ENCODE results near the gene CABLES1.

Gene CABLES1

DNA sequence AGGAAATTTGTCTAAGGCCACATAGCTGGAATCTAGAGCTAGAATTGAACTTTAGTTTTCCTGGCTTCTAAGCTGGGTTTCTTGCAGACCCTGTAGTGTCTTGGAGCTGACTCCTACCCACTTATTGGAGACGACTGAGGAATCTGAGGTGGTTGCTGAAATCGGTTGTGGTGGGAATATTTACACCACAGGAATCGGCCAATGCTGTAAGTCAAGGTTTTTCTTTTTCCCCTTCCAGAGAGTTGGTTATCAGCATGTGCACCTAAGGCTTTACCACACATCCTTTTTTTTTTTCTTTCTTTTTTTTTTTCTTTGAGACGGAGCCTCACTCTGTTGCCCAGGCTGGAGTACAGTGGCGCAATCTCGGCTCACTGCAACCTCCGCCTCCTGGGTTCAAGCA is 9.4 kb downstream of the CABLES1 start:
- H3K9me3 ChIP-seq (ENCODE audit: low read length) = no peaks in the 10 kb centered on the region
- H3F3A ChIP-seq (ENCODE audit: insufficient read depth, low read length) = no peaks in the 10 kb centered on the region
- no peaks in the 10 kb centered on the region for H3K9me2 ChIP-seq (ENCODE audit: low read depth, low read length)
- H3K27ac ChIP-seq (ENCODE audit: low read depth, low read length, poor library complexity, severe bottlenecking) = no peak overlapping the region
- no peak overlapping the region for H3K4me2 ChIP-seq (ENCODE audit: low read length)
- no peak overlapping the region for H3K9ac ChIP-seq (ENCODE audit: low read length)
- TF ChIP-seq EZH2 (IDR thresholded peaks at IDR 0.05; ENCODE audit: borderline replicate concordance, low read length) = no peak
- TF ChIP-seq, protein P1, sequence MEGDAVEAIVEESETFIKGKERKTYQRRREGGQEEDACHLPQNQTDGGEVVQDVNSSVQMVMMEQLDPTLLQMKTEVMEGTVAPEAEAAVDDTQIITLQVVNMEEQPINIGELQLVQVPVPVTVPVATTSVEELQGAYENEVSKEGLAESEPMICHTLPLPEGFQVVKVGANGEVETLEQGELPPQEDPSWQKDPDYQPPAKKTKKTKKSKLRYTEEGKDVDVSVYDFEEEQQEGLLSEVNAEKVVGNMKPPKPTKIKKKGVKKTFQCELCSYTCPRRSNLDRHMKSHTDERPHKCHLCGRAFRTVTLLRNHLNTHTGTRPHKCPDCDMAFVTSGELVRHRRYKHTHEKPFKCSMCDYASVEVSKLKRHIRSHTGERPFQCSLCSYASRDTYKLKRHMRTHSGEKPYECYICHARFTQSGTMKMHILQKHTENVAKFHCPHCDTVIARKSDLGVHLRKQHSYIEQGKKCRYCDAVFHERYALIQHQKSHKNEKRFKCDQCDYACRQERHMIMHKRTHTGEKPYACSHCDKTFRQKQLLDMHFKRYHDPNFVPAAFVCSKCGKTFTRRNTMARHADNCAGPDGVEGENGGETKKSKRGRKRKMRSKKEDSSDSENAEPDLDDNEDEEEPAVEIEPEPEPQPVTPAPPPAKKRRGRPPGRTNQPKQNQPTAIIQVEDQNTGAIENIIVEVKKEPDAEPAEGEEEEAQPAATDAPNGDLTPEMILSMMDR (IDR thresholded peaks at IDR 0.05; ENCODE audit: low read length) = no peak
- H3K27me3 ChIP-seq (ENCODE audit: insufficient read depth, low read length) = no peaks in the 10 kb centered on the region
- peaks cover 28% of the 10 kb centered on the region for H3K4me1 ChIP-seq (ENCODE audit: insufficient read depth, low read length, severe bottlenecking)
- no peaks in the 10 kb centered on the region for H4K20me1 ChIP-seq (ENCODE audit: insufficient read depth, low read length)
- H3K36me3 ChIP-seq (ENCODE audit: insufficient read depth, low read length) = no peaks in the 10 kb centered on the region
- H2AFZ ChIP-seq (ENCODE audit: low read length) = no peak overlapping the region
- H3K79me2 ChIP-seq (ENCODE audit: insufficient read depth, low read length) = no peaks in the 10 kb centered on the region
- no peak overlapping the region for H3K4me3 ChIP-seq (ENCODE audit: low read depth, low read length, poor library complexity, severe bottlenecking)

DNA sequence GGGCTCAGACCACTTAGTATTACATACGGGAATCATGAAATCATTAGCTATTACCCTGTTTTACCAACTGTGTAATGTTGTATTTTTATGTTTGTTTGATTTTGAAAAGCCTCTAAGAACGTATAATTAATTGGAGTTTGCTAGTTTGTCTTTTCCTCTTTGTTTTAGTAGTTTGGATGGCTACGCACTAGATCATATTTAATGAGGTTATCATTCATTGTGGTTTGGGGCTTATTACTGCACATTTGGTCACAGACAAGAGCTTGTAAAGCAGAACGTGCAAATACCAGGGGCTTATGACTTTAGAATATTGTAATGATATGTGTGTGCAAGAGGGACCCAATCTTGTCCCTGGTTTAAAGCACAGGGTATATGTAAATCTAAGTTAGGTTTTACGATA is 10.3 kb downstream of the CABLES1 start:
- no peaks in the 10 kb centered on the region for H4K20me1 ChIP-seq (ENCODE audit: insufficient read depth, low read length)
- no peak for TF ChIP-seq EZH2 (IDR thresholded peaks at IDR 0.05; ENCODE audit: borderline replicate concordance, low read length)
- TF ChIP-seq, protein P1 (IDR thresholded peaks at IDR 0.05; ENCODE audit: low read length) = no peak
- no peak overlapping the region for H2AFZ ChIP-seq (ENCODE audit: low read length)
- no peaks in the 10 kb centered on the region for H3K9me2 ChIP-seq (ENCODE audit: low read depth, low read length)
- H3K36me3 ChIP-seq (ENCODE audit: insufficient read depth, low read length) = no peaks in the 10 kb centered on the region
- no peak overlapping the region for H3K9ac ChIP-seq (ENCODE audit: low read length)
- H3K4me1 ChIP-seq (ENCODE audit: insufficient read depth, low read length, severe bottlenecking) = peaks cover 28% of the 10 kb centered on the region
- no peaks in the 10 kb centered on the region for H3F3A ChIP-seq (ENCODE audit: insufficient read depth, low read length)
- no peaks in the 10 kb centered on the region for H3K27me3 ChIP-seq (ENCODE audit: insufficient read depth, low read length)
- H3K9me3 ChIP-seq (ENCODE audit: low read length) = no peaks in the 10 kb centered on the region
- H3K4me2 ChIP-seq (ENCODE audit: low read length) = no peak overlapping the region
- H3K4me3 ChIP-seq (ENCODE audit: low read depth, low read length, poor library complexity, severe bottlenecking) = no peak overlapping the region
- H3K27ac ChIP-seq (ENCODE audit: low read depth, low read length, poor library complexity, severe bottlenecking) = no peak overlapping the region
- H3K79me2 ChIP-seq (ENCODE audit: insufficient read depth, low read length) = no peaks in the 10 kb centered on the region

DNA sequence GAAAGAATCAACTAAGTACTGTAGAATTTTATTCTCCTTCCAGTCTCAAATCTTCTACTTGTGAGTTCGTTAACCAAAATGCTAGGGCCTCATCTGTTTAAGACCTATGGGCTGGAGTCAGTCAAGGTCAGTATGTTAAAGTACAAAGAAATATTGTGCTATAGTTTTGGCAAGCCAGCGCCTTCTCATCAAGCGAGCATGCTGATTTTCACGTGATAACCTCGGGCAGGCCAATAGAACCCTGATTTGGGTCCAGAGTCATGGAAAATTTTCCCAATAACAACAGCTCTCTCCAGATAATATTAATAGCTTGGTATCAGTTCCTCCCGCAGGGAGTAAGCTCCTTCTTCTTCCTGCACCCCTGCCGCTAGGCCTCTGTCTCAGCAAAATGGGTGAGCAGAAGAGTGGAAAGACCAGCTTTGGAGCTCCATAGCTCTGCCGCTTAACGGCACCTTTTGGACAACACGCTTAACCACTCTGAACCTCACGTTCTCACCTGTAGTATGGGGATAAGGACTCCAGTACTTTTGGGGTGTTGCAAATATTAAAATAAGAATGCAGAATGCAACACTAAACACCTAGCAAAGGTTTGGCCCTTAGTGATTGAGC is 11.7 kb downstream of the CABLES1 start:
- TF ChIP-seq, protein P1 (IDR thresholded peaks at IDR 0.05; ENCODE audit: low read length) = no peak
- TF ChIP-seq EZH2 (IDR thresholded peaks at IDR 0.05; ENCODE audit: borderline replicate concordance, low read length) = no peak
- H2AFZ ChIP-seq (ENCODE audit: low read length) = no peak overlapping the region
- no peaks in the 10 kb centered on the region for H3K9me2 ChIP-seq (ENCODE audit: low read depth, low read length)
- no peaks in the 10 kb centered on the region for H4K20me1 ChIP-seq (ENCODE audit: insufficient read depth, low read length)
- no peaks in the 10 kb centered on the region for H3F3A ChIP-seq (ENCODE audit: insufficient read depth, low read length)
- no peaks in the 10 kb centered on the region for H3K36me3 ChIP-seq (ENCODE audit: insufficient read depth, low read length)
- H3K4me3 ChIP-seq (ENCODE audit: low read depth, low read length, poor library complexity, severe bottlenecking) = no peak overlapping the region
- H3K9ac ChIP-seq (ENCODE audit: low read length) = no peak overlapping the region
- H3K27me3 ChIP-seq (ENCODE audit: insufficient read depth, low read length) = no peaks in the 10 kb centered on the region
- H3K9me3 ChIP-seq (ENCODE audit: low read length) = no peaks in the 10 kb centered on the region
- H3K4me2 ChIP-seq (ENCODE audit: low read length) = no peak overlapping the region
- H3K79me2 ChIP-seq (ENCODE audit: insufficient read depth, low read length) = no peaks in the 10 kb centered on the region
- peaks cover 14% of the 10 kb centered on the region for H3K4me1 ChIP-seq (ENCODE audit: insufficient read depth, low read length, severe bottlenecking)
- H3K27ac ChIP-seq (ENCODE audit: low read depth, low read length, poor library complexity, severe bottlenecking) = no peak overlapping the region

Data from OCI-LY1 (cell line).